ENCODE data around the gene RETN.

Gene RETN

DNA sequence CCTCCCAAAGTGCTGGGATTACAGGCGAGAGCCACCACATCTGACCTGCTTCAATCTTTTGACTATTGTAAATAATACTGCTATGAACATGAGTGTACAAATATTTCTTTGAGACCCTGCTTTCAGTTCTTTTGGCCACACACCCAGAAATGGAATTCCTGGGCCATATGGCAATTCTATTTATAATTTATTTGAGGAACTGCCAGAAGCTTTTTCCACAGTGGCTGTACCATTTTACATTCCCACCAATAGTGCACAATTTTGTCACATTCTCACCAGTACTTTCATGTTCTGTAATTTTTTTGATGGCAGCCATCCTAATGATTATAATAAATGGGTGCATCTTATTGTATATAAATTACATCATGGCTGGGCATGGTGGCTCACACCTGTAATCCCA is 46.8 kb downstream of the RETN start:
- Histone ChIP-seq H3K9me3 (ENCODE audit: control insufficient read depth, insufficient read depth, low read length) (no peaks in the 10 kb centered on the region), H3K9ac (ENCODE audit: low read depth, low read length) (no peak overlapping the region), H3K36me3 (ENCODE audit: insufficient read depth, low read length) (no peaks in the 10 kb centered on the region), H3K4me1 (ENCODE audit: insufficient read depth, low read length) (no peaks in the 10 kb centered on the region)

DNA sequence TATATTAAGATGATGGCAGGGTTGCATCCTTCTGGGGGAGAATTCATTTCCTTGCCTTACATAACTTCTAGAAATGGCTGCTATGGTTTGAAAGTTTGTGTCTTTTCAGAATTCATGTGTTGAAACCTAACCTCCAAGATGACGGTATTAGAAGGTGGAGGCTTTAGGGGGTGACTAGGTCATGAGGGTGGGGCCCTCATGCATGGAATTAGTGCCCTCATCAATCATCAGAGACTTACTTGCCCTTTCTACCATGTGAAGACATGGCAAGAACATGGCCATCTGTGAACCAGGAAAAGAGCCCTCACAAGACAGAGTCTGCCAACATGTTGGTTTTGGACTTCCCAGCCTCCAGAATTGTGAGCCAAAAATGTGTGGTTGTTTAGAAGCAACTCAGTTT is 47.9 kb downstream of the RETN start:
- H3K9ac ChIP-seq (ENCODE audit: low read depth, low read length) = no peak overlapping the region
- no peaks in the 10 kb centered on the region for H3K9me3 ChIP-seq (ENCODE audit: control insufficient read depth, insufficient read depth, low read length)
- no peaks in the 10 kb centered on the region for H3K36me3 ChIP-seq (ENCODE audit: insufficient read depth, low read length)
- H3K4me1 ChIP-seq (ENCODE audit: insufficient read depth, low read length) = no peaks in the 10 kb centered on the region

DNA sequence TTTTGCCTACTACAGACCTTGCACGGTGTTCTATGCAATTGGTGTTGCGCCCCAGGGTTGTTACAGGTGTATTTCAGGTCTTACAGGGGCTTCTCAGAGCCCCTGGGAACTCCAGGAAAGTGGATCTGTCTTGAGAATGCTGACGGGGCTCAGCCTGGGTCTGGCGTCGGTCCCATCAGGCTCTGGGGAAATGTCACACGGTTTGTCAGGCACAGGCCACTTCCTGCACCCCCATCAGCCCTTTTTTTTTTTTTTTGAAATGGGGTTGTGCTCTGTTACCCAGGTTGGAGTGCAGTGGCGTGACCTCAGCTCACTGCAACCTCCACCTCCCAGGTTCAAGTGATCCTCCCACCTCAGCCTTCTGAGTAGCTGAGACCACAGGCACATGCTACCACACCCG is 49.8 kb downstream of the RETN start:
- H3K9ac ChIP-seq (ENCODE audit: low read depth, low read length) = no peak overlapping the region
- H3K36me3 ChIP-seq (ENCODE audit: insufficient read depth, low read length) = no peaks in the 10 kb centered on the region
- no peaks in the 10 kb centered on the region for H3K4me1 ChIP-seq (ENCODE audit: insufficient read depth, low read length)
- no peaks in the 10 kb centered on the region for H3K9me3 ChIP-seq (ENCODE audit: control insufficient read depth, insufficient read depth, low read length)

Measured in ES-I3 (cell line).